ENCODE results near the gene CFAP100. TPM values are rescaled to one million over a fixed set of nuclear protein-coding genes. Genes with fewer than 3 reads are reported as not detected.

Gene CFAP100
- total RNA-seq, 1 experiment from 2014 or later = not detected

- intact Hi-C loops (cut with micrococcal nuclease; ENCODE audit: unreplicated experiment) = no loop called here
- peaks cover 17% of the 10 kb centered on the region for H3K36me3 Mint-ChIP-seq (ENCODE audit: insufficient read depth, unreplicated experiment)
- H3K4me3 Mint-ChIP-seq (ENCODE audit: low read depth, unreplicated experiment) = no peak overlapping the region
- DNase-seq = no peak
- no TSS peak for BruUV-seq (replicated peaks)
- no peaks in the 10 kb centered on the region for H3K4me1 Mint-ChIP-seq (ENCODE audit: low read depth, unreplicated experiment)
- H3K27me3 Mint-ChIP-seq (ENCODE audit: unreplicated experiment) = no peaks in the 10 kb centered on the region
- CTCF ChIA-PET = interaction anchor here (0.6 kb wide), 1 partner anchor 1022 kb away, joined by 4 read pairs; no protein-coding TSS in a partner anchor
- H3K27ac Mint-ChIP-seq (ENCODE audit: unreplicated experiment) = no peak overlapping the region
- TF ChIP-seq CTCF (IDR thresholded peaks at IDR 0.05; ENCODE audit: unreplicated experiment) = no peak
- H3K9me3 Mint-ChIP-seq (ENCODE audit: low read depth, unreplicated experiment) = no peaks in the 10 kb centered on the region
Measured at GRCh38 chr3:126434931-126435411, 40.3 kb downstream of the CFAP100 start.

GRCh38 chr3:126435456-126436315, 41.0 kb downstream of the CFAP100 start:
- Mint-ChIP-seq H3K27me3 (ENCODE audit: unreplicated experiment) (no peaks in the 10 kb centered on the region), H3K36me3 (ENCODE audit: insufficient read depth, unreplicated experiment) (peaks cover 24% of the 10 kb centered on the region), H3K27ac (ENCODE audit: unreplicated experiment) (no peak overlapping the region), H3K9me3 (ENCODE audit: low read depth, unreplicated experiment) (no peaks in the 10 kb centered on the region), H3K4me3 (ENCODE audit: low read depth, unreplicated experiment) (no peak overlapping the region), H3K4me1 (ENCODE audit: low read depth, unreplicated experiment) (no peaks in the 10 kb centered on the region)
- CTCF ChIA-PET = no interaction called here
- no peak for TF ChIP-seq CTCF (IDR thresholded peaks at IDR 0.05; ENCODE audit: unreplicated experiment)
- DNase-seq = no peak
- intact Hi-C loops (cut with micrococcal nuclease; ENCODE audit: unreplicated experiment) = no loop called here
- no TSS peak for BruUV-seq (replicated peaks)

- Mint-ChIP-seq H3K4me3 (ENCODE audit: low read depth, unreplicated experiment) (no peak overlapping the region), H3K4me1 (ENCODE audit: low read depth, unreplicated experiment) (no peaks in the 10 kb centered on the region), H3K36me3 (ENCODE audit: insufficient read depth, unreplicated experiment) (peaks cover 35% of the 10 kb centered on the region), H3K27me3 (ENCODE audit: unreplicated experiment) (no peaks in the 10 kb centered on the region), H3K27ac (ENCODE audit: unreplicated experiment) (no peak overlapping the region), H3K9me3 (ENCODE audit: low read depth, unreplicated experiment) (no peaks in the 10 kb centered on the region)
- BruUV-seq (replicated peaks) = no TSS peak
- no peak for TF ChIP-seq CTCF (IDR thresholded peaks at IDR 0.05; ENCODE audit: unreplicated experiment)
- CTCF ChIA-PET = no interaction called here
- intact Hi-C loops (cut with micrococcal nuclease; ENCODE audit: unreplicated experiment) = no loop called here
- no peak for DNase-seq
Measured at GRCh38 chr3:126436826-126437717, 42.4 kb downstream of the CFAP100 start.

- CTCF ChIA-PET = no interaction called here
- Mint-ChIP-seq H3K27me3 (ENCODE audit: unreplicated experiment) (no peaks in the 10 kb centered on the region), H3K4me1 (ENCODE audit: low read depth, unreplicated experiment) (no peaks in the 10 kb centered on the region), H3K9me3 (ENCODE audit: low read depth, unreplicated experiment) (no peaks in the 10 kb centered on the region), H3K36me3 (ENCODE audit: insufficient read depth, unreplicated experiment) (peaks cover 36% of the 10 kb centered on the region), H3K27ac (ENCODE audit: unreplicated experiment) (no peak overlapping the region), H3K4me3 (ENCODE audit: low read depth, unreplicated experiment) (no peak overlapping the region)
- no peak for DNase-seq
- TF ChIP-seq CTCF (IDR thresholded peaks at IDR 0.05; ENCODE audit: unreplicated experiment) = no peak
- no TSS peak for BruUV-seq (replicated peaks)
- intact Hi-C loops (cut with micrococcal nuclease; ENCODE audit: unreplicated experiment) = no loop called here
Measured at GRCh38 chr3:126438186-126438585, 43.5 kb downstream of the CFAP100 start.

Measured in Calu3 (cell line).